NCI-H82 (cell line): ENCODE results near the gene GHRL.
"Not testable (repeated sequence)": the region's sequence is repeated elsewhere in the genome, so short reads cannot be mapped to it uniquely, and the experiment has no call there.

Experiments used
- DNase-seq: peaks from one replicate; lab custom pipeline; 2025; lab: John Stamatoyannopoulos, UW

GHRL gene

GRCh38 chr3:10272977-10273376 is 19.8 kb downstream of the GHRL start:
- no peak for DNase-seq

DNA sequence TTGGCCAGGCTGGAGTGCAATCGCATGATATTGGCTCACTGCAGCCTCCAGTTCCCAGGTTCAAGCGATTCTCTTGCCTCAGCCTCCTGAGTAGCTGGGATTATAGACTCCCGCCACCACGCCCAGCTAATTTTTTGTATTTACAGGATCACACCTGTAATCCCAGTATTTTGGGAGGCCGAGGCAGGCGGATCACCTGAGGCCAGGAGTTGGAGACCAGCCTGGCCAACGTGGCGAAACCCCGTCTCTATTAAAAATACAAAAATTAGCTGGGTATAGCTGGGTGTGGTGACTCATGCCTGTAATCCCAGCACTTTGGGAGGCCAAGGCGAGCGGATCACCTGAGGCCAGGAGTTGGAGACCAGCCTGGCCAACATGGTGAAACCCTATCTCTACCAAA is 20.3 kb downstream of the GHRL start:
- DNase-seq, result not testable (repeated sequence)

DNA sequence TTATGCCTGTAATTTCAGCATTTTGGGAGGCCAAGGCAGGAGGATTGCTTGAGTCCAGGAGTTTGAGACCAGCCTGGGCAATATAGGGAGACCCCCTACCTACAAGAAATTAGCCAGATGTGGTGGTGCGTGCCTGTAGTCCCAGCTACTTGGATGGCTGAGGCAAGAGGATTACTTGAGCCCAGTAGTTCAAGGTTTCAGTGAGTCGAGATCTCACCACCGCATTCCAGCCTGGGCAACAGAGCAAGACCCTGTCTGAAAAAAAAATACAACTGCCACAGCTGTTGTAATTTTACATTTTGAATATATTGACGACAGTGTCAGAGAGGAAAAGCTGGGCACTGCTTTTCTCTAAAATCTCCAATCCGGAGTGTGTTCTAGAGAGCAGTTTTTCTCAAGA is 23.3 kb downstream of the GHRL start:
- no peak for DNase-seq

- no peak for DNase-seq
These were observed 23.8 kb downstream of the GHRL start for GRCh38 chr3:10268930-10269329.

GRCh38 chr3:10268116-10268515 is 24.6 kb downstream of the GHRL start:
- no peak for DNase-seq

DNA sequence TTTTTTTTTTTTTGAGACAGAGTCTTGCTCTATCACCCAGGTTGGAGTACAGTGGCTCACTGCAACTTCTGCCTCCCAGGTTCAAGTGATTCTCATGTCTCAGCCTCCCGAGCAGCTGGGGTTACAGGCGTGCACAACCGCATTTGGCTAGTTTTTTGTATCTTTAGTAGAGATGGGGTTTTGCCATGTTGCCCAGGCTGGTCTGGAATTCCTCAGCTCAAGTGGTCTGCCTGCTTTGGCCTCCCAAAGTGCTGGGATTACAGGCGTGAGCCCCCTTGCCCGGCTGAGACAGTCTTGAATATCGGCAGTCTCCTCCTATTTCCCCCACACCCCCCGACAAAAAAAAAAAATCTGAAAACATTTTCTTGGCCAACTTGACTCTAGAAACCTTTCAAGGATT is 25.8 kb downstream of the GHRL start:
- DNase-seq, result not testable (repeated sequence)

DNA sequence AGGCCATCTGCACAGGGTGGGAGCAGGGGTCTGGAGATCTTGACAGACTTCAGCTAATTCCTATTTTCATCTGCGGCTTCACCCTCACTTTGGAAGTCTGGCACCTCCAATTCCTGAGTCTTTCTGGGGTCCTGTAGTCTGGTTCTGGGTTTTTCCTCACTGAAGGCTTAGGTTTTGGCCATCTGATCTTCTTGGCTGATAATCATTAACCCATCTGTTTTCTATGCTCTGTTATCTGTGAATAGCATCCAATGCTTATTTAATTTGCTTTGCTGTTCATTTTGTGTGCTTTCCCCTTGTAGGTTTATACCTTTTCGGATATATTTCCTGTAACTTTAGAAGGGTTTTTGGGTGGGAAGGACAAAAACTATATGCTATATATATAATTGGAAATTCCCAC is 26.9 kb downstream of the GHRL start:
- no peak for DNase-seq

DNA sequence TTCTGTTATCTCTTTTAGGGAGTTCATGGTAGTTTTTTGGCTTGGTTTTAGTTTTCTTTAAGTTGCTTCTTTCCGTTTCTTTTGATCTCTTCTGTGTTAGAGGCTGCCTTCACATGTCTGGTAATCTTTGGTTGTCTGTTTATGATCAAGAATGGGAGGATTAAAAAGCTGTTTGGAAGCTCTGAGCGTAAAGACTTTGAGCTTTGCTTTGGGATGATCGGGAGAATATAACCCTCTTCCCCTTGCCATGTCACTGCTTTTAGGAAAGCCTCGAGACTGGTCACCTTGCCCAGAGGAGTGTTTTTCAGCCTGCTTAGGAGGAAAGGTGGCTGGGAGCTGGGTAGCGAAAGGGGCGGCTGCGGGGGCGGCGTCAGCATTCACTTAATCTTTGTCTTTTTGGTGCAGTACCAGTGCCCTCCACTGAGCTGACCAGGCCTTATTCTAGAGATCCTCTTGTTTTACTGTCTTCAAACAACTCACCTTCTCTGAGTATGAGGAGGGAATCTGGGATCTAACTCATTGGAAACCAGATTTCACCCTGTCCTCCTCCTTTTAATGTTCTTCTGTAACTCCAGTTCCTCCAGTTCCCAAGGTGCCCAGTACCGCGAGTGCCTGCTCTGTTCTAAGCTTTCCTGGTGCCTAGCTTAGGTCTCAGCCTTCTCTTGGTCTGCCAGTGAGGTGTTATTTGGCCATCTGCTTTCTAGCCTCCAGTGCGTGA is 28.9 kb downstream of the GHRL start:
- DNase-seq, result peak; percentile 58

- DNase-seq, result no peak
These were observed 30.7 kb downstream of the GHRL start for GRCh38 chr3:10262027-10262426.

GRCh38 chr3:10260211-10260701 is 32.5 kb downstream of the GHRL start:
- no peak for DNase-seq

- DNase-seq, result no peak
These were observed 32.9 kb downstream of the GHRL start for GRCh38 chr3:10259798-10260197.

GRCh38 chr3:10259036-10259435 is 33.7 kb downstream of the GHRL start:
- DNase-seq, result no peak

DNA sequence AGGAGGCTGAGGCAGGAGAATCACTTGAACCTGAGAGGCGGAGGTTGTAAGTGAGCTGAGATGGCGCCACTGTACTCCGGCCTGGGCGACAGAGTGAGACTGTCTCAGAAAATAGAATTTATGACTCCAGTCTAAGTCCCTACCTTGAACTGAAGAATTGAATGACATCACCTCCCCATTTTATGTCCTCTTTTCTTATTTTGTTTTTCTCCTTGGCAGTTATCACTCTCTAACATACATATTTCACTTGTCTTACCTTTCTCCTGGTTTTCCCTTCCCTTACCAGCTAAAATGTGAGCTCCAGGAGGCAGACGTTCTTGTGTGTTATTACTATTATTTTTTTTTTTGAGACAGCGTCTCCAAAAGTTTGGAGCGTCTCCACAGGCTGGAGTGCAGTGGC is 36.9 kb downstream of the GHRL start:
- DNase-seq, result no peak

DNA sequence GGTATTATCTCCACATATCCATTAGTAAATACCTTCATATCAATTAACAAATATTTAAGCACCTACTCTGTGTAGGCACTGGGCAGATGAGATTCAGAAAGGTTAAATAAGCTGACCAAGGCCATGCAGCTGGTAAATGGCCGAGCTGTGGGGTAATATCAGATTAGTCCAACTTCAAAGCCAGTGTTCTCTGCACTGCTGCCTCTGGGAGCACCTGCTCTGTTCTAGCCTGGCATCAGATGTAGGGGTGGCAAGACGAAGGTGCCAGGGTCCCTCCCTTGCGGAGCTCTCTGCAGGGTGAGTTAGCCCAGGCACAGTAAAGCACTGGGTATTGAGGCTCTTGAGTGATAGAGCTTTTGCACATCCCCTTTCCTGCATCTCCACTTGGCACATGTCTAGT is 39.0 kb downstream of the GHRL start:
- DNase-seq, result no peak

GRCh38 chr3:10251006-10251405 is 41.7 kb downstream of the GHRL start:
- DNase-seq, result no peak

- DNase-seq, result no peak
These were observed 42.9 kb downstream of the GHRL start for GRCh38 chr3:10249833-10250232.

DNA sequence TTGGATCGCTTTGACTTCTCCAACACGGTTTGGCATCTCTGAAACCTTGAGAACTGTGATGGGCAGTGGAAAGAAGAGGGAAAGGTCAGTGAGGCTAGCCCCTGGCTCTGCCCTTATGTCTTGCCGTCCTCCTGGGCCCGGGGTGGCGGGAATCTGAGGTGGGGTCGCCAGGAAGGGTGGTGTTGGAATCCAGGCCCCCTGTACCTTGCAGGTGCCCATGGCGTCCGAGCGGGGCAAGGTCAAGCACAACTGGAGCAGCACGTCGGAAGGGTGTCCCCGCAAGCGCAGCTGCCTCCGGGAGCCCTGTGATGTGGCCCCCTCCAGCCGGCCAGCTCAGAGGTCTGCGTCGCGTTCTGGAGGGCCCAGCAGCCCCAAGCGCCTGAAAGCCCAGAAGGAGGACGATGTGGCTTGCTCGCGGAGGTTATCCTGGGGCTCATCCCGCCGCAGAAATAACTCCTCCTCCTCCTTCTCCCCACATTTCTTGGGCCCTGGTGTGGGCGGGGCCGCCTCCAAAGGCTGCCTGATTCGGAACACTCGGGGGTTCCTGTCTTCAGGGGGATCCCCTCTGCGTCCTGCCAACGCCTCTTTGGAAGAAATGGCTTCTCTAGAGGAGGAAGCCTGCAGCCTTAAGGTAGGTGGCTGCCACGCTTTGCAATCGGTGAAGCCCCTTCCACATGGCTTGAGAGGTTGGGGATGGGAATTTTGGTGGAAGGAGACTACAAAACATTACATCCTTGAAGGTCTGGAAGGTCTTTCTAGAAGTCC is 43.6 kb downstream of the GHRL start:
- peak; percentile 40 for DNase-seq

GRCh38 chr3:10248184-10248983 is 44.4 kb downstream of the GHRL start, which contains the start of gene TATDN2:
Gene TATDN2 (plus strand): TSS chr3:10248459. CDS start chr3:10249201, 742 bp downstream.
- DNase-seq, result peak; percentile 97

GRCh38 chr3:10247679-10248183 is 45.0 kb downstream of the GHRL start:
- DNase-seq, result no peak

- DNase-seq, result no peak
These were observed 47.5 kb downstream of the GHRL start for GRCh38 chr3:10245081-10245712.

DNA sequence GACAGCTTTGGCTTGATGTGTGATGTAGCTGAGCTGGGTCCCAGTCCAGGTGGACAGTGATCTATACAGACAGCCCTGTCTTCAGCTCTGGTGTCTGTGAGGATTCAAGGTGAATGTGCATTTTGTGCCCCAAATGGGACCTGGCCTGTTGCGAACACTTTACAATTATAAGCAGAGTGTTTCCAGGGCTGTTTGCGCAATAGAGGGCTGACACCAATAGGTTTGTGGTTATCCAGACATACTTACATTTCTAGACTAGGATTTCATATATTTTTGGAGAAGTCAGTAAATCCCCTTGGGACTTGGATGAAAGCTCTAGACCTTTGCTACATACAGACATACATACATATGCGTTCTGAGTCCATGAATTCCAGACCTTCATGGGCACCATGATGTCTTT is 48.7 kb downstream of the GHRL start:
- DNase-seq, result no peak
